ENCODE results near the gene WDR7.

WDR7 gene

DNA sequence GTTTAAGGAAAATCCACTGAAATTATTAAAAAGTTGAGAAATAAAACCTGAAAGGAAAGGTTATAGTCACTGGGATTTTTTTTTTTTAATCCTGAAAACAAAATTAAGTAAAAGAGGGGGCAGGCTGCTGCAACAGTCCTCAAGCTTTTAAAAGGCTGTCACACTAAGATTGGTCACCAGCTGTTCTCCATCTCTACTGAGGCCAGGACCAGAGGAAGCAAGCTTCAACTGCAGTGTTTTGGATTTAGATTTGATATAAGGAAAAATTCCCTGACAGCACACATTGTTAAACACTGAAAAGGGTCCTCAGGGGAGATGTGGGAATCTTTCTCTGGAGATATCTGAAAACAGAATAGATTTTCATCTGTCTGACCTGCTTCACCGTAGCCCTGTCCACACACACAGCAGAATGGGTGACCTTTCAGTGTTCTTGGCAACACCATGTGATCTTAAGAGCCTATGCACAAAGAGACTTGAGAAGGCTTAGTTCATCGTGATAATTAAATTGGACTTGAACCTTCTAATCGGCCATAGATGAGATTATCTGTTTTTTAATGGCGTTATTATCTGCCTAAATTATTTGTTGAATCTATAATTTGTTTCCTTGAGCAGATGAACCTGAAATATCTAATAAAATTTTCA, 363.7 kb downstream of the WDR7 start:
- Histone ChIP-seq H3K27ac (ENCODE audit: low read length) (no peak overlapping the region), H3K79me2 (ENCODE audit: low read length) (no peaks in the 10 kb centered on the region), H3K4me3 (ENCODE audit: low read length) (no peak overlapping the region), H3K27me3 (ENCODE audit: low read depth, low read length) (no peaks in the 10 kb centered on the region), H3K9me3 (ENCODE audit: insufficient read depth, low read length) (no peaks in the 10 kb centered on the region), H2AFZ (ENCODE audit: low read depth, low read length) (0 out of 2 replicates have a peak overlapping the region, but pooled peaks have one; percentile 2), H4K20me1 (ENCODE audit: insufficient read depth, low read length) (no peaks in the 10 kb centered on the region), H3K4me1 (ENCODE audit: low read length) (peaks cover 58% of the 10 kb centered on the region), H3K4me2 (ENCODE audit: low read length) (peak overlapping the region; percentile 90), H3K36me3 (replicated peaks; ENCODE audit: low read depth, low read length) (no peaks in the 10 kb centered on the region), H3K9ac (ENCODE audit: low read length) (no peak overlapping the region)
- TF ChIP-seq EZH2phosphoT487 (IDR thresholded peaks at IDR 0.05; ENCODE audit: low read depth) = no peak
- TF ChIP-seq, protein P1, sequence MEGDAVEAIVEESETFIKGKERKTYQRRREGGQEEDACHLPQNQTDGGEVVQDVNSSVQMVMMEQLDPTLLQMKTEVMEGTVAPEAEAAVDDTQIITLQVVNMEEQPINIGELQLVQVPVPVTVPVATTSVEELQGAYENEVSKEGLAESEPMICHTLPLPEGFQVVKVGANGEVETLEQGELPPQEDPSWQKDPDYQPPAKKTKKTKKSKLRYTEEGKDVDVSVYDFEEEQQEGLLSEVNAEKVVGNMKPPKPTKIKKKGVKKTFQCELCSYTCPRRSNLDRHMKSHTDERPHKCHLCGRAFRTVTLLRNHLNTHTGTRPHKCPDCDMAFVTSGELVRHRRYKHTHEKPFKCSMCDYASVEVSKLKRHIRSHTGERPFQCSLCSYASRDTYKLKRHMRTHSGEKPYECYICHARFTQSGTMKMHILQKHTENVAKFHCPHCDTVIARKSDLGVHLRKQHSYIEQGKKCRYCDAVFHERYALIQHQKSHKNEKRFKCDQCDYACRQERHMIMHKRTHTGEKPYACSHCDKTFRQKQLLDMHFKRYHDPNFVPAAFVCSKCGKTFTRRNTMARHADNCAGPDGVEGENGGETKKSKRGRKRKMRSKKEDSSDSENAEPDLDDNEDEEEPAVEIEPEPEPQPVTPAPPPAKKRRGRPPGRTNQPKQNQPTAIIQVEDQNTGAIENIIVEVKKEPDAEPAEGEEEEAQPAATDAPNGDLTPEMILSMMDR (IDR thresholded peaks at IDR 0.05; ENCODE audit: low read depth, low read length) = no peak

DNA sequence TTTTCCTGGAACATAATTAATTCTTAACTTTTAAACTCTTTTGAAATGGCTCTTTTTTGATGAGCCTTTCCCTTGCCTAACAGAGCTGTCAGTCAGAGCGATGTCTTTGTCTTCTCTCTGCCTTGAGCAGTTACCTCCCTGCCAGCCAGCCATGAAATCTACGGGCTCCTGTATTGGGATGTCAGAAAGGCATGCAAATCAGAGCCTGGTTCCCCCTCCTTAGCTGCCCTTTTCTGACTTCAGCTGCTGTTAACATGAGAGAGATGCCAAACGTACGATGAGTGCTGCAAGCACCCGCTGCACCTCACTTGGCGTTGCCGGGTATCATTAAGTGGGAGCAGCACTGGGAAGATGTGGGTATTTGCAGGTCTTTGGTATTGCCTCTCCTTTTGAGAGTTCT, 364.3 kb downstream of the WDR7 start:
- H3K4me3 ChIP-seq (ENCODE audit: low read length) = peak overlapping the region; percentile 73
- TF ChIP-seq, protein P1 (IDR thresholded peaks at IDR 0.05; ENCODE audit: low read depth, low read length) = no peak
- no peak for TF ChIP-seq EZH2phosphoT487 (IDR thresholded peaks at IDR 0.05; ENCODE audit: low read depth)
- peak overlapping the region; percentile 90 for H3K4me2 ChIP-seq (ENCODE audit: low read length)
- peaks cover 63% of the 10 kb centered on the region for H3K4me1 ChIP-seq (ENCODE audit: low read length)
- H3K9ac ChIP-seq (ENCODE audit: low read length) = peak overlapping the region; percentile 81
- H3K79me2 ChIP-seq (ENCODE audit: low read length) = no peaks in the 10 kb centered on the region
- H4K20me1 ChIP-seq (ENCODE audit: insufficient read depth, low read length) = no peaks in the 10 kb centered on the region
- H3K27me3 ChIP-seq (ENCODE audit: low read depth, low read length) = no peaks in the 10 kb centered on the region
- peak overlapping the region; percentile 89 for H3K27ac ChIP-seq (ENCODE audit: low read length)
- H3K36me3 ChIP-seq (replicated peaks; ENCODE audit: low read depth, low read length) = no peaks in the 10 kb centered on the region
- H2AFZ ChIP-seq (ENCODE audit: low read depth, low read length) = 0 out of 2 replicates have a peak overlapping the region, but pooled peaks have one; percentile 2
- no peaks in the 10 kb centered on the region for H3K9me3 ChIP-seq (ENCODE audit: insufficient read depth, low read length)

DNA sequence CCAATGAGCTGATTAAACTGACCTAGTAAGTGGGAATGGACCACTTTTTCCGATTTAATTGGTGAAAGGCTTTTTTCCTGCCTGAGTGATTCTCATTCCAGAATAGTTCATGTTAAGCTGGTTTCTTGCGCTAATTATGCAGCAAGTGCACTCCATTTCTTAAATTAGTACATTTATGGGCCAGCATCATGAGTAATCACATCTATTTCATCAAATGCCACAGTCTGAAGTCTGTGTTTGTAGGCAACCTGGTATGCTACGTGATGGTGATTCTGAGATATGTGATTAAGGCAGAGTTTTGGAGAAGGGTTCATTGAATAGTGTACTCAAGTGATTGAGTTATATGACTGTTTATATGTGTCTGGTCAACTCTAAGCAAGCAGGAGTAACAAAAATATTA, 367.7 kb downstream of the WDR7 start:
- Histone ChIP-seq H3K27ac (ENCODE audit: low read length) (peak overlapping the region; percentile 89), H3K4me3 (ENCODE audit: low read length) (no peak overlapping the region), H3K27me3 (ENCODE audit: low read depth, low read length) (no peaks in the 10 kb centered on the region), H3K4me2 (ENCODE audit: low read length) (peak overlapping the region; percentile 90), H3K79me2 (ENCODE audit: low read length) (no peaks in the 10 kb centered on the region), H3K9ac (ENCODE audit: low read length) (peak overlapping the region; percentile 81; the same call in 1 of the 2 replicates), H2AFZ (ENCODE audit: low read depth, low read length) (no peak overlapping the region), H3K9me3 (ENCODE audit: insufficient read depth, low read length) (no peaks in the 10 kb centered on the region), H3K36me3 (replicated peaks; ENCODE audit: low read depth, low read length) (peaks cover 3% of the 10 kb centered on the region), H4K20me1 (ENCODE audit: insufficient read depth, low read length) (no peaks in the 10 kb centered on the region), H3K4me1 (ENCODE audit: low read length) (peaks cover 90% of the 10 kb centered on the region)
- TF ChIP-seq, protein P1 (IDR thresholded peaks at IDR 0.05; ENCODE audit: low read depth, low read length) = no peak
- TF ChIP-seq EZH2phosphoT487 (IDR thresholded peaks at IDR 0.05; ENCODE audit: low read depth) = no peak

DNA sequence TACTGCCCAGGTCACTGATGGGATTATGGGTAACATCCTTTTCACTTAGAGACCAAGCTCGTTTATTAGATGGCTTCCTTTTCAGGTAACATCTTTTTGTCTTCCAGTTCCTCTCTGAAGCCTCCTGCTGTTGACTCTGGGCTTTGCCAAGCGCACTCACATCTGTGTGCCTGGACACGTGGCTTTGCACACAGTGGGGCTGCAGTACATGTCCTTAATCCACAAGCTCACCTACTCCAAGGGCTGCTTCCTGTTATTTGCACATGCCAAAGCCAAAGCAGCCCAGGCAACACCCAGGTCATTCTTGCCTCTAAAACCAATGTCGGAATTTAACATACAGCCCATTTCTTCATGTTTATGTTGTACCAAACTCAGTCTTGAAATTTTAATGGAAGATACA, 371.6 kb downstream of the WDR7 start:
- Histone ChIP-seq H3K36me3 (replicated peaks; ENCODE audit: low read depth, low read length) (peaks cover 3% of the 10 kb centered on the region), H3K4me3 (ENCODE audit: low read length) (peak overlapping the region; percentile 12; the same call in 1 of the 2 replicates), H3K9me3 (ENCODE audit: insufficient read depth, low read length) (no peaks in the 10 kb centered on the region), H3K4me2 (ENCODE audit: low read length) (peak overlapping the region; percentile 57), H3K79me2 (ENCODE audit: low read length) (no peaks in the 10 kb centered on the region), H2AFZ (ENCODE audit: low read depth, low read length) (no peak overlapping the region), H3K4me1 (ENCODE audit: low read length) (peaks cover 87% of the 10 kb centered on the region), H3K27ac (ENCODE audit: low read length) (peak overlapping the region; percentile 77), H4K20me1 (ENCODE audit: insufficient read depth, low read length) (no peaks in the 10 kb centered on the region), H3K9ac (ENCODE audit: low read length) (peak overlapping the region; percentile 44), H3K27me3 (ENCODE audit: low read depth, low read length) (no peaks in the 10 kb centered on the region)
- TF ChIP-seq, protein P1 (IDR thresholded peaks at IDR 0.05; ENCODE audit: low read depth, low read length) = peak; percentile 20; the same call in 1 of the 2 replicates
- no peak for TF ChIP-seq EZH2phosphoT487 (IDR thresholded peaks at IDR 0.05; ENCODE audit: low read depth)

Measured in OCI-LY3 (cell line).